Hepatic stellate cell (primary cell): ENCODE measurements around the gene TOR1B.

ENCODE experiments used
- DNase-seq: peaks from one replicate; pipeline ENCODE4 v3.0.0; 2011; ENCODE audit warnings: low spot score

Gene TOR1B

DNA sequence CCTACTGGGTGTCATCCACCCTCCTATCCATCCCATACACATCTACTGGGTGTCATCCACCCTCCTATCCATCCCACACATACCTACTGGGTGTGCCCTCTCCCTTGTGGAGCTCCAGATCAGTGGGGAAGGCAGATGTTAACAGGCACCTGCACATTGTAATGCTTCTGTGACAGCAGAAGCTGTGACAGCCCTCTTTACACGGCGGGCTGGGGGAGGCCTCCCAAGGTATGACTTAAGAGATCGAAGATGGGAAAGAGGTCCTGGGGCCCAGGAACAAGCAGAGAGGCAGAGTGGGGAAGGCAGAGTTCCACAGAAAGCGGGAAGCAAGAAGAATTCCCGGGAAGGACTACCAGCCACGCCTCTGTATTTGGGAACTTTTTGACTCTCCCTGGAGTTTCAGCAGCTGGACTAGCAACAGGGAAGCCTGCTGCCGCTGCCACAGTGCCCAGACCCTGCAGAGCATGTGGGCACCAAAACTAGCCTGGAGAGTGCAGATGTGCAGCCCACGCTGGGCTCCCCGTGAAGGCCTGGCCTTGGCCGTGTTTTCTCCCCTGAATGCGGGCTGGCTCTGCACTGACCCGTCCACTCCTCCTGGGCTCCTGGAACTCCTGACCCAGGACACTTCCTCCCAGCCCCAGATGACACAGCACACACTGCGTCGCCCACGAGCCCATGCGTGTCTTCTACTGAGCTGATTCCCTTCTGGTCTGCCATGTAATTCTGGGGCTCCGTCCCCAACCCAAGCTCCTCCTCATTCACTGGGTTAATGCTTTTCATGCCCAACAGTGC is 11.6 kb downstream of the TOR1B start:
- no peak for DNase-seq

- no peak for DNase-seq
Observed at GRCh38 chr9:129815278-129815677, 12.3 kb downstream of the TOR1B start.

GRCh38 chr9:129816501-129817435 is 13.8 kb downstream of the TOR1B start:
- no peak for DNase-seq

DNA sequence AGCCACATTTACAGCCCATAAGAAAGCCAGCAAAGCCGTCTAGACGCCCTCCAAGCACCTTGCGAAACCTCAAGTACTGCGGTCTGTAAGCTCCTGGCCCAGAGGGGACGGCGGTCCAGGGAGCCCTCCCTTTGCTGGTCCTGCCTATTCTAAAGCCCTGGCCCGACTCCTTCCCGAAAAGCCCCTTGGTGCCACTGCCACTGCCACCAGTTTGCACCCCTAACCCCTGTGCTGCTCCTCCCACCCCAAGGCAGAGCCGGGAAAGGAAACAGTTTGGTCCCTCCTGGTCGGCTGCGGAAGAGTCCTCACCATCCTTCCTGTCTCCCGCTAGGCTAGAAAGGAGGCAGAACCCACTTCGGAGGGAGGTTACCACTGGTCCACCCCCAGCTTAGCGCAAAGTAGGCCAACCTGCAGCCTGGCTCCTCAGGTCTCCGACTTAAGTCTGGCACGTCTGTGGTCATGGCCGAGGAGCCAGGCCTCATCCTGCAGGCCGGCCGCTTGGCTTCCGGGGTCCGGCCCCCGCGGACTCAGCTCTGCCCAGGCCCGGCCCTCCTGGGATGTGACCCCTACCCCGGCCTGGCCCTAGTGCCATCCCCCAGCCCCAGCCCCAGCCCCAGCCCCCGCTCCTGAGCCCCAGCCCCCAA is 20.0 kb downstream of the TOR1B start:
- DNase-seq: peak; percentile 38

- peak; percentile 32 for DNase-seq
Observed at GRCh38 chr9:129823542-129823934, 20.6 kb downstream of the TOR1B start.

DNA sequence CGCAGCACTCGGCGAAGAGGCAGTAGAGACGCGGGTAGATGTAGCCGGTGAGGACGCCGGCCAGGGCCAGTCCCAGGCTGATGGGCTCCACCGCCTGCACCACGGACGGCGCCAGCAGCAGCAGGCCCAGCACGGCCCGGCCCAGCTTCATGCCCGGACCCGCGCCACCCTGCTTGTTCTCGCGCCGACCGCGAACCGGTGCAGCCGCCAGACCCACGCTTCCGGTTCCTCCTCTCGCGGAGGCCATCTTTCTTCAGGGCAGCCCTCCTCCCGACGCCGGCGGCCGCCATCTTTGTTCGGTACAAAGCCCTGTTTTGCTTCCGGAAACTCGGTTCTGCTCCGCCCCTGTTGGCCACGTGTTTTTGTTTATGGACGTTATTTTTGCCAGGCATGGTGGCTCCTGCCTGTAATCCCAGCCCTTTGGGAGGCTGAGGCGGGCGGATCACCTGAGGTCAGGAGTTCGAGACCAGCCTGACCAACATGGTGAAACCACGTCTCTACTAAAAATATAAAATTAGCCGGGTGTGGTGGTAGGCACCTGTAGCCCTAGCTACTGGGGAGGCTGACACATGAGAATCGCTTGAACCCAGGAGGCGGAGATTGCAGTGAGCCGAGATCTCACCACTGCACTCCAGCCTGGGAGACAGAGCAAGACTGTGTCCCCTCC is 21.1 kb downstream of the TOR1B start, which contains the start of gene TOR1A:
Gene TOR1A (minus strand): TSS at position 202 of the 667 bp plus-strand sequence. CDS start 51 bp downstream, at position 151.
- peak; percentile 91 for DNase-seq

DNA sequence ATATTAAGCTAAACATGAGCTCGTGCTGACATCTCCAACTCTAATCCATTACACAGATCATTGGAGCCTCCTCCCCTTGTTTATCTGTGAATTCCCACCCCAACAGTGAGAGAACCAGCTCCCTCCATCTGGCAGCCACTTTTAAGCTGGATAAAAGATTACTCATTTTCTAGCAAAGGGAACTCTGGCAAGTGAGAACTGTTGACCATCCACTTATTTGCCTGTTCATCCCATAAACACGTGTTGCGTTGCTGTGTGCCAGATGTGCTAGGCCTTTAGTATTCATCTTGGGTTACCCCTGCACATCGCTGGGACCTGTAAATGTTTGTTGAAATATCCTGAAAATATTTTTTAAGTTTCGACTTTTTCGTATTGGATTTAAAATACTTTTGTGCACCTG is 23.4 kb downstream of the TOR1B start:
- no peak for DNase-seq

- no peak for DNase-seq
Observed at GRCh38 chr9:129826759-129827158, 23.8 kb downstream of the TOR1B start.

DNA sequence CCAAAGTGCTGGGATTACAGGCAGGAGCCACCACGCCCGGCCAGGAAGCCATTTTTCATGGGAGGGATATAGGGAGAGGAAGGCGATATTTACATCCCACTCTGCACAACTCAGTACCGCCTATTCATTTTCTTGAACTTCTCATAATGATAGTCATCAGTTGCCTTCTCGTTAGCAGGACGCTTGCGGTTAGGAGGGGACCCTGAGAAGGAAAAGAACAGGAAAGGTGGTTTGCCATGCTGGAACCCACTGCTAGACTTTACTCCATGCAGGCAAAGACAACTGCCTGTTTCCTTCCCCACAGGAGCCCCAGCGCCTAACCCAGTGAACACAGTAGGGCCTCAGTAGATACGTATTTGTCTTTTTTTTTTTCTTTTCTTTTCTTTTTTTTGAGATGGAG is 25.1 kb downstream of the TOR1B start:
- DNase-seq: no peak

DNA sequence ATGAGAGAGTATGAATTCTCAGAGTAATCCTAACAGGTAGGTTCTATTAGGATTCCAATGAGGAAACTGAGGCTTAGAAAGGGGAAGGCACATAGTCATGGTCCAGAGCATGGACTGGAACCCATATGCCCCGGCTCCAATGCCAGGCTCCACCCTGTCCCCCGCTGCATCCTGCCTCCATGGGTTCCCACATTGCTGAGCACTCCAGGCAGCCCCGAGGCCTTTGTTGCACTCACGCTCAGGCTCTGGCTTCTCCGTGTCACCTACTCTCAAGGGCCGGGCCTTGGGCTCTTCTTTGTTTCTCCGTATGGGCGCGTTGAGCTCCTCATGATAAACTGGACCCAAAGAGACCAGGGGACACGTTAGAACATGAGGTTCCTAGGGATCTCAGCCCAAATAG is 26.0 kb downstream of the TOR1B start:
- no peak for DNase-seq

- DNase-seq: no peak
Observed at GRCh38 chr9:129832982-129833381, 30.0 kb downstream of the TOR1B start.

DNA sequence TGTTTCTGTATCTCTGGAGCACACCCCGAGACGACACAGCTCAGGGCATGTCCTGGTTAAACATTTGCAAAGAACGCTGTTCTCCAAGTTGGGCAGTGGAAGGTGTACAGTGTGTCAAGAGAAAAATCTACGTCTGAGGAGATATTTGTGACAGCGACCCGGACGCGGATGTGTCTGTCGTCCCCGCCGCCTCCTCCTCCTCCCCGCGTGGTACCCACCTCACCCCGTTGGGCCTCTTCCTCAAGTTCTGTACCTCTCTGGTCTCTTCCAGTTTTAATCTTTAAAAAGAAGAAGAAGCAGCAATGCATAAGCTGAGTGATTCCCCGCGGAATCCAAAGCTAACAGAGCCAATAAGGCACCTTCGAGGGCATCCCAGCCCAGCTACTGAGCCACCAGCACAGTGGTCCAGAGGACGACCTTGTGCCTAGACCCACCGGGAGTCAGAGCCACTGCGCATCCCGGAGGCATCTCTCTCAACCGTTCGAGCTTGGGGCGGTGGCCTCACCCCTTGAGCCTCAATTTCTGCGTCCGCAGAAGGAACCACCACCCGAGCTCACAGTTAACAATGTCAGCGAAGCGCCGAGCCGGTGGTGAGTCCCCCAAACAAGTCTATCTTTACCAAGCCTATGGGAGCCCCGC is 31.6 kb downstream of the TOR1B start:
- DNase-seq: peak; percentile 34

DNA sequence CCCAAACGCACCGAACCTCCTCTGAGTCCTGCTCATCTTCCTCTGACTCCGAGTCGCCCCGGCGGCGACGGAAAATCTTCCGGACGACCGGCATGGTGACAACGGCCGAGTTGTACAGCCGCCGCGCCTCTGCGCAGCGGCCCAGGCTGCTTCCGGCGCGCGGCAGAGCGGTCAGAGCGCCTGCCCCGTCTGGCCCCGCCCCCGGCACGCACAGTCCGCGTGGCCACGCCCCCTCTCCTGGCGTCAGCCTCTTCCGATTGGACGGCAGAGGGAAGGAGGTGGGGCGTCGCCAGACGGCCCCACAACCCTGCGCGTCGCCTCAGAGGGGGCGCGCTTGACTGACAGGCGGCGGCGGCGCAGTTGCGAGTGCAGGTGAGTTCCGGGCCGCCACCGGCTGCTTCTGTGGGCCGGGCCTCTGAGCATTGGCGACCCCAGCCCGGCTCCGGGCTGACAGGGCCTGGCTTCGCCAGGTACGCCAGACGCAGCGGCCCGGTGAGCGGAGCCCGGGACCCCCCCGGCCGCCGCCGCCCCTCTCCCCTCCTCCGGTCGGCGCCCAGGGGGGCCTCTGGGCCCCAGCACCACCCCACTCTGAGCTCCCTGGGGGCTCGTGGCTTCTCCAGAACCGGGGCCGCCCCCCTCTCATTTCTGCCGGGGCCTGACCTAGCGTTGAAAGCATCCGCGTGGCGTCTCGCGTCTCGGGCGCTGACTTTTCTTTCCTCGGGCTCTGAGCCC is 32.3 kb downstream of the TOR1B start, which contains the start of the genes C9orf78 and USP20:
Gene C9orf78 (minus strand): TSS at position 148 of the 732 bp plus-strand sequence. CDS start 54 bp downstream, at position 94.
Gene USP20 (plus strand): TSS at position 331 of the 732 bp plus-strand sequence. CDS start 17,098 bp downstream, outside the sequence.
- DNase-seq: peak; percentile 96

GRCh38 chr9:129835860-129836223 is 32.9 kb downstream of the TOR1B start:
- DNase-seq: no peak

GRCh38 chr9:129836311-129837007 is 33.5 kb downstream of the TOR1B start:
- DNase-seq: no peak

DNA sequence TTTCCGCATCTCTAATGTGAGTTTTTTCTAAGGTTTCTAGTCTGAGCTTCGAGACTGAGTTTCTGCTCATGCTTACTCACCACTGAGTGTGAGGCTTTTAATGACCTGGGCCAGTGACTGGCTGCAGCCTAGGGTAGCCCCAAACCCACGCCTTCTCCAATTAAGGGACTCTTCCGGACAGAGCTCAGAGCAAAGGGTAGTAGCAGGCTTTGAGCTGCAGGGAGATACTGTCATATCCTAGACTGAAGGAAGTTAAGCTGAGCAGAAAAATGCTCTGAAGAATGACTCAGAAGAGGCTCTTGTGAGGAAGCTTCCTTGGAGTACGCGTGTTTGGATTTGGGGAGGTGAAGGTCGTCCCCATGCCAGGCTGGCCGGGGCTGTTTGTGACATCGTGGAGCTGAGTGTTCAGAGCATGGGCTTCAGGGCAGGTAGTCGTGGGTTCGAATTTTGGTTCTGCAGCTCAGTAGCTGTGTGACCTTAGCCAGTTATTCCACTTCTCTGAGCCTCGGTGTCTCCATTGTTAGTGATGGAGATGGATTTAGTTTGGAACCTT is 35.8 kb downstream of the TOR1B start:
- DNase-seq: peak; percentile 71

DNA sequence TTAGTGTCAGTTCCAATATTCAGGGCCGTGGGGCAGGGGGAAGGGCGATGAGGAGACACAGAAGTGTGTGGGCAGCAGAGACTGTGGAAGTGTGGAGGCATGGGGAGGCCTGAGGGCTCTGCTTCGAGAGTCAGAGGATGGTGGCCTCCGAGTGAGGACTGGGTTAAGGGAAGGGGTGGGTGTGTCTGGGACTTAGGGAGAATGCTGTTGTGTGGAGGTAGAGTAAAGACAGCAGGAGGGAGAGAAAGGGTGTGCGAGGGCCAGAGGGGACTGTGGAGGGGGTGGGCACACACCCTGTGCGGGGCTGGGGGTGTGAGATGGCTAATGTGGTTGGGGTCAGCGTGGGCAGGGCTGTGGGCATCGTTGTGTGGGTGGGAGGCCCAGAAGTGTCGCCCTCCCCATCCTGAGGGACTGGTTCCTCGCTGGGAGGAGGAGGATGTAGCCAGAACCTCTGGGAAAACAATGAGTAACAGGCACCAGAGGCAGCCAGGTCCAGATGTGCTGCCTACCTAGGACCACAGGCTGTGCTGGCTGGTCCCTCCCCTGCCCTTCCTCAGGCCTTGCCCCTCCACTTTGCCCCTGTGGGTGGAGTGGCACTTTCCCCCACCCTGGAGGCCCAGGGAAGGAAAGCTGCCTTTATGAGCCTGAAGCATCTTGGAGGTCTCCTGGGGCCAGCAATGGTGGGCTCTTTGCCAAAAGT is 36.5 kb downstream of the TOR1B start:
- DNase-seq: no peak

DNA sequence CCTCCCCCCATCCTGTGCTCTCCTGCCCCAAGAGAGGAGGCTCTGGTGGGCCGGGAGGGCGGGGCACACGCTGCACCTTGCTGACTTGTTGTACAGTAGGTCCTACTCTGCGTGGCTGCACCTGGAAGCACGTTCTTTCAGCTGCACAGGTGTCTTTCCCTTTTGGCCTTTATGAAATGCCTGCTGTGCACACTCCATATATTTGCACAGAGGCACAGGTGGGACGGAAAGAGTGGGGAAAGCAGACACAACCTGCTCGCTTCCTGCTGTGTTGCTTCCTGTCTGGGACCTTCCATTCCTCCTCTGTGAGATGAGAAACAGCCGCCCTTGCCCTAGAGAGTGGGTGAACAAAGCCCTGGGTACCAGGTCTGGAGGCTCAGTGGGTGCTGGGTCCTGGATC is 37.0 kb downstream of the TOR1B start:
- no peak for DNase-seq

DNA sequence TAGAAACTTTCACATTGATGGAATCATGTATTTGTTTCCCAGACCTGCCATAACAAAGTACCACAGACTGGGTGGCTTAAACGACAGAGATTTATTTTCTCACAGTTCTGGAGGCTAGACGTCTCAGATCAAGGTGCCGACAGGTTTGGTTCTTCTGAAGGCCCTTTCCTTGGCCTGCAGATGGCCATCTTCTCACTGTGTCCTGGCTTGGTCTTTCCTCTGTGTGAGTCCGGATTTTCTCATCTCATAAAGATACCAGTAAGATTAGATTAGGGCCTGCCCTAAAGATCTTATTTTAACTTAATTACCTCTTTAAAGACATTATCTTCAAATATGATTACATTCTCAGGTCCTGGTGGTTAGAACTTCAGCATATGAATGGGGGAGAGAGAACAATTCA is 38.1 kb downstream of the TOR1B start:
- DNase-seq: no peak
